HuH-7.5 (cell line): ENCODE data around the gene SEMA3D.

ENCODE experiments used
- DNase-seq: peaks from one replicate; pipeline ENCODE4 v3.0.0; 2011; ENCODE audit warnings: low spot score

The SEMA3D gene

GRCh38 chr7:84985073-84985784, 201.6 kb downstream of the SEMA3D start:
- no peak for DNase-seq

DNA sequence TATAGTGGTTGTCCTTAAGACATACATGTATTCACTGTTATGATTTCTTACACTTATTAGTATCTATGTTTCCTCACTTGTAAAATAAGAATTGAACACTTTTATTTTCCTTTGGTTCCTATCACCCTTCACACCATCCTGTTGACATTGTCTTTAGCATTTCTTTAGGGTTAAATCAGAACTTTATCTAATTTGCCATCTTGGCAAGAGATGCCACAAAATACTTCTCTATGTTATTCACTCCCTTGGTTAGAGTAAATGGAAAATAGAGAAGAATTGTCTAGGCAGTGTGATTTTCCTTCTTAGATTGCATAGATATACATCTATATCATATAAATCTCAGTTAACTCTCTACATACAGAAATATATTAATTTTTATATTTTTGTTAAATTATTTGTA, 204.7 kb downstream of the SEMA3D start:
- DNase-seq: no peak

DNA sequence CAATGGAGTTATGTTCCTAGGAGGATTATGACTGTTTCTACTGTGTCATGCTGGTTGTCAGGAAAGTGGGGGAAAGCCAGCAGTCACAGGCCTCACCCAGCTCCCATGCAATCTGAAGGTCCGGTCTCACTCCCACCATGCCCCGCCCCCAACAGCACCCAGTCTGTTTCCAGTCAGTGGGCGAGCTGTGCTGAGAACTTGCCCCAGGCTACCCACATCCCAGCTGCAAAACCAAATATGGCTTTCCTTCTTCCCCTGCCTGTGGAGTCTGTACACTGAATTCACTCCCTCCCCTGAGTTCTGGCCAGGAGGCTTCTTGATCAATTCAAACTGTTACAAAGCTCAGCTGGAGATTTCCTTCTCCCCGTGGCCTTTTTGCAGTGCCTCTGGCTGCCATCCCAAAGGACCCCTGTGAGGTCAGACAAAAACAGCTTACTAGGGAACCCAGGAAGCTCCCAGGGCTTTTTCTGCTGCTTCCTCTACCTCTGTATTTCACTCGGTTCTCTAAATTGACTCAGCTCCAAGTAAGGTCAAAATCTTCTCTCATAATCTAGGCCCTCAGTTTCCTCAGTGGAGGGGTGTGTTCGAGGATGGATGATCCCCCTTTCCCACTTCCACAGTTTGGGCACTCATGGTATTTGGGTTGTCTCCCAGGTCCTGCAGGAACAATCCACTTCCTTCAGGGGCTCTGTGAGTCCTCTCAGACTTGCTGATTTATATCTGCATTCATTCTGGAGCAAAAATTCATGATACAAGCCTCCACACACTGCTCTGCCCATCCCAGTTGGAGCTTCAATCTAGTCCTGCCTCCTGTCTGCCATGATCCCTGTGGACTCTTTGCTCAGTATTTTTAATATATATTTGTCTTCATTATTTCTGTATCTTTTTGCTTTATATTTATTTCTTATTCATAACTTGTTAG, 205.5 kb downstream of the SEMA3D start:
- no peak for DNase-seq

DNA sequence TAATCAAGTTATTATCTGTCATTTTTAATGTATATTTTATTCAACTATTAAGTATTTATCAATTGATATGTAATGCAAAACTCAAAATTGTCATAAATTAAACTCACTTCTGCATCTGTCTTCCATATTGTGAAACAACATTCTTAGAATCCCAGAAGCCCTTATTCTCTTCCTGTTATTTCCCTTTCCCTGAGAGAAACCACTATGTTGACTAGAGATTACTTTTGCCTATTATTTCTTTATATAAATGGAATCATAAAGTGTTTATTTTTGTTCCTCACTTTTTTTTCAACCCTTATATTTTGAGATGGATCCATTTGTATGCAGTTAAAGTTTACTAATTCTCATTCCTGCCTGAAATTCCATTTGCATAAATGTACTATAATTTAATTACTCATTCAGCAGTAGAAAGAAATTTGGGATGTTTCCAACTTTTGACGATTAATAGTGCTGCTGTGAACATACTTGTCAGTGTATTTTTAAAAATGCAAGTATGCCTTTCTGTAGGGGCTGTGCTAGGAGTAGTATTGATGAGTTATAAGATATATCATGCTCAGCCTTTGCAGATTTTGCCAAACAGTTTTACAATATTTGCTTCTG, 211.2 kb downstream of the SEMA3D start:
- DNase-seq: no peak

DNA sequence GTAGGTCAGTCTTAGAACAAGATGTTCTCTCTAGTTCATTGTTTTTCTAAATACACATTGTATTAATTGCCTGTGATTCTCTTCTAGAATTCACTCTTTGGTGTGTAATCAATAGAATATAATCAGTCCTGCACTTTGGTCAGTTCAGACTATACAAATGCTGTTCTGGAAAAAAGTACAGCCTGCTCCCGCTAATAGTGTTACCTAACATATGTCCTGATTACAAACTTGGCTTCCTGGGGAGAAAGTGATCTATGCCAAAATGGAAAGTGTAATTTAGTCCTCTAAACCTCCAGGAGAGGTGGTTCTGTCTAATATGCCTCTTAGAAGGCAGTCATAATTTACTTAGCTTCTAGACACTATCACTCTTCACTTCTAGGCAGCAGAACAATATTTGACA, 215.5 kb downstream of the SEMA3D start:
- DNase-seq: no peak

- DNase-seq: no peak
These were observed 216.2 kb downstream of the SEMA3D start for GRCh38 chr7:84970670-84971069.

GRCh38 chr7:84953234-84953633, 233.6 kb downstream of the SEMA3D start:
- DNase-seq: no peak

DNA sequence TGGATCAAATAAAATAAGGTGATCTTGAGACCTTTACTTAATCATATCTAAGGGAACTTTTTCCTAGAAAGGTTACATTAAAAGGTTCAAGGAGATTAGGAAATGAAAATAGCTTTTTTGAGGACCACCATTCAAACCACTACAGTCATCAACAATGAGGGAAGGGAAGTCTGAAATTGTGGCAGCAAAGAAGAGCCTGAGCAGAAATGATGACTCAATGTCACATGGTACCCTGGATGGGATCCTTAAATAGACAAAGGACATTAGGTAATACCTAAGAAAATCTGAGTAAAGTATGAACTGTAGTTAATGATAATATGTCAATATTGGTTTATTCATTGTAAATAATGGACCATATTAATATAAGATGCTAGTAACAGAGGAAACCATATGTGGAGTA, 236.0 kb downstream of the SEMA3D start:
- no peak for DNase-seq

GRCh38 chr7:84949501-84949900, 237.4 kb downstream of the SEMA3D start:
- no peak for DNase-seq

GRCh38 chr7:84949067-84949466, 237.8 kb downstream of the SEMA3D start:
- DNase-seq: no peak

- no peak for DNase-seq
These were observed 238.2 kb downstream of the SEMA3D start for GRCh38 chr7:84948634-84949033.

DNA sequence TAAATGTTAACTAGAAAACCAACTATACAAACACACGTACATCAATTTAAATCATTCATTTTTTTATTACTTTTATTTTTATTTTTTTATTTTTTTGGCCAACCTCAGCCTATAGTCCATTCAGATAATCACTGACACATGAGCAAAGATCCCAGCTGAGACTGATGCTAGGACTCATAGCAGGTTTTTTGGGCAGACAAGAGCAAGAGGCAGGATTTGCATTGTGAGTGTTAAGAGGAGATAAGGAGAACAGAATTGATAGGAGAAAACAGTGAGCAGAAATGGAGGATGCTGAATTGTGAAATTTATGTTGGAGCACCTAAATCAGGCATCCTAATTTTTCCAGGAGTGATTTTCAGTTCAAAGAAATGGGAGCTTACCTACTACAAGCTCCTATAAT, 240.3 kb downstream of the SEMA3D start:
- DNase-seq: no peak
